ENCODE data around the gene SMLR1. TPM values are rescaled to one million over a fixed set of nuclear protein-coding genes. Genes with fewer than 3 reads are reported as not detected.

Gene SMLR1
- total and polyA plus RNA-seq, 4 donors, result 20.8 to 65.2 (median 39.6) TPM

DNA sequence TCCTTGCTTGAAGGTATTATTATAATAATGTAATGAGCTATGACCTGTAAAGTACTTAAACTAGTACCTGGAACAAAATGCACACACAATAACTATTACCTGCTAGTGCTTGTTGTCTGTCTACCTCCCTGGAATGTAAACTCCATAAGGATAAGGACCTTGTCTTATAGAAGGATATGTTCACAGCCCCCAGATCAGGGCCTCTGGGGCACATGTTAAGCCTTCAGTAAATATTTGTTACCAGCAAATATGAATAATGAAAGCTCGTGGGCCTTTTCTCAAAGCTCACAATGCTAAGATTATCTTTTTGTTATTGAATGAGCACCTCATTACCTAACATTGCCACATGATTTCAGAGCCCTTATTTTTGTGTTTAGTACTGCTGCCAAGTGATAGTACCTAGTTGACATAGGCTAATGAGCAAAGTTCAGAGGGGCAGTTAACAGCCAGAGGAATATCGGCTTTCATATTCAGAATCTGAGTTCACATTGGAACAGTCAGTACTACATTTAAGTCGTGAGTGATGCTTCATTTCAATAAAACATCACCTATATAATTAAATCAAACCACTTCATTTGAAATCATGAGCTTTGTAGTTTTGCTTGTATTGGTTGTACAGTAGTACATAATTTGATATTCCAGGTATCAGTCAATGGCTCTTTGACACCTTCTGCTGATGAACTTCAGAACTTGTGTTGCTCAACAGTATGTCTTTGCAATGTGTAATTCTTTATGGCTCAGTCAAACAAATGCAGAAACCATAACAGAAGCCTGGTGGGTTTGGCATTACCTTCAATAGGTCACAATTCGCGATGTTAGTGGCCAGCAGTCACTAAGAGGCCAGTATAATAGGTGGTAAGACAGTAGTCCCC is 11.8 kb upstream of the SMLR1 start:
- no peaks in the 10 kb centered on the region for H3K36me3 ChIP-seq (ENCODE audit: control insufficient read depth in 4 of 4, insufficient read depth in 3 of 4, low read depth in 1 of 4, low read length in 3 of 4)
- WGBS, result 37% methylated on average over 5 of the region's 5 CpGs
- no peaks in the 10 kb centered on the region for H3K27me3 ChIP-seq (ENCODE audit: control insufficient read depth in 4 of 4, insufficient read depth in 4 of 4, low read length in 3 of 4)
- peak; percentile 68 for TF ChIP-seq HNF4G (IDR thresholded peaks at IDR 0.05)
- TF ChIP-seq GABPA (IDR thresholded peaks at IDR 0.05 in 1 of 2, conservative IDR thresholded peaks at IDR 0.05 in 1 of 2), result no peak
- no peak for TF ChIP-seq EGR1 (IDR thresholded peaks at IDR 0.05; ENCODE audit: low read depth in 2 of 2)
- peak; percentile 87 for TF ChIP-seq SP1 (IDR thresholded peaks at IDR 0.05)
- TF ChIP-seq, protein P1, sequence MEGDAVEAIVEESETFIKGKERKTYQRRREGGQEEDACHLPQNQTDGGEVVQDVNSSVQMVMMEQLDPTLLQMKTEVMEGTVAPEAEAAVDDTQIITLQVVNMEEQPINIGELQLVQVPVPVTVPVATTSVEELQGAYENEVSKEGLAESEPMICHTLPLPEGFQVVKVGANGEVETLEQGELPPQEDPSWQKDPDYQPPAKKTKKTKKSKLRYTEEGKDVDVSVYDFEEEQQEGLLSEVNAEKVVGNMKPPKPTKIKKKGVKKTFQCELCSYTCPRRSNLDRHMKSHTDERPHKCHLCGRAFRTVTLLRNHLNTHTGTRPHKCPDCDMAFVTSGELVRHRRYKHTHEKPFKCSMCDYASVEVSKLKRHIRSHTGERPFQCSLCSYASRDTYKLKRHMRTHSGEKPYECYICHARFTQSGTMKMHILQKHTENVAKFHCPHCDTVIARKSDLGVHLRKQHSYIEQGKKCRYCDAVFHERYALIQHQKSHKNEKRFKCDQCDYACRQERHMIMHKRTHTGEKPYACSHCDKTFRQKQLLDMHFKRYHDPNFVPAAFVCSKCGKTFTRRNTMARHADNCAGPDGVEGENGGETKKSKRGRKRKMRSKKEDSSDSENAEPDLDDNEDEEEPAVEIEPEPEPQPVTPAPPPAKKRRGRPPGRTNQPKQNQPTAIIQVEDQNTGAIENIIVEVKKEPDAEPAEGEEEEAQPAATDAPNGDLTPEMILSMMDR (IDR thresholded peaks at IDR 0.05; ENCODE audit: low read depth, low read length, missing input control), result no peak
- no peak for TF ChIP-seq NR2F2 (IDR thresholded peaks at IDR 0.05)
- TF ChIP-seq RXRA (IDR thresholded peaks at IDR 0.05), result peak; percentile 66 to 76
- TF ChIP-seq, protein P2, sequence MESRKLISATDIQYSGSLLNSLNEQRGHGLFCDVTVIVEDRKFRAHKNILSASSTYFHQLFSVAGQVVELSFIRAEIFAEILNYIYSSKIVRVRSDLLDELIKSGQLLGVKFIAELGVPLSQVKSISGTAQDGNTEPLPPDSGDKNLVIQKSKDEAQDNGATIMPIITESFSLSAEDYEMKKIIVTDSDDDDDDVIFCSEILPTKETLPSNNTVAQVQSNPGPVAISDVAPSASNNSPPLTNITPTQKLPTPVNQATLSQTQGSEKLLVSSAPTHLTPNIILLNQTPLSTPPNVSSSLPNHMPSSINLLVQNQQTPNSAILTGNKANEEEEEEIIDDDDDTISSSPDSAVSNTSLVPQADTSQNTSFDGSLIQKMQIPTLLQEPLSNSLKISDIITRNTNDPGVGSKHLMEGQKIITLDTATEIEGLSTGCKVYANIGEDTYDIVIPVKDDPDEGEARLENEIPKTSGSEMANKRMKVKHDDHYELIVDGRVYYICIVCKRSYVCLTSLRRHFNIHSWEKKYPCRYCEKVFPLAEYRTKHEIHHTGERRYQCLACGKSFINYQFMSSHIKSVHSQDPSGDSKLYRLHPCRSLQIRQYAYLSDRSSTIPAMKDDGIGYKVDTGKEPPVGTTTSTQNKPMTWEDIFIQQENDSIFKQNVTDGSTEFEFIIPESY (IDR thresholded peaks at IDR 0.05), result peak; percentile 75
- peak; percentile 38 to 44 for TF ChIP-seq JUND (IDR thresholded peaks at IDR 0.05)
- TF ChIP-seq, protein P3, sequence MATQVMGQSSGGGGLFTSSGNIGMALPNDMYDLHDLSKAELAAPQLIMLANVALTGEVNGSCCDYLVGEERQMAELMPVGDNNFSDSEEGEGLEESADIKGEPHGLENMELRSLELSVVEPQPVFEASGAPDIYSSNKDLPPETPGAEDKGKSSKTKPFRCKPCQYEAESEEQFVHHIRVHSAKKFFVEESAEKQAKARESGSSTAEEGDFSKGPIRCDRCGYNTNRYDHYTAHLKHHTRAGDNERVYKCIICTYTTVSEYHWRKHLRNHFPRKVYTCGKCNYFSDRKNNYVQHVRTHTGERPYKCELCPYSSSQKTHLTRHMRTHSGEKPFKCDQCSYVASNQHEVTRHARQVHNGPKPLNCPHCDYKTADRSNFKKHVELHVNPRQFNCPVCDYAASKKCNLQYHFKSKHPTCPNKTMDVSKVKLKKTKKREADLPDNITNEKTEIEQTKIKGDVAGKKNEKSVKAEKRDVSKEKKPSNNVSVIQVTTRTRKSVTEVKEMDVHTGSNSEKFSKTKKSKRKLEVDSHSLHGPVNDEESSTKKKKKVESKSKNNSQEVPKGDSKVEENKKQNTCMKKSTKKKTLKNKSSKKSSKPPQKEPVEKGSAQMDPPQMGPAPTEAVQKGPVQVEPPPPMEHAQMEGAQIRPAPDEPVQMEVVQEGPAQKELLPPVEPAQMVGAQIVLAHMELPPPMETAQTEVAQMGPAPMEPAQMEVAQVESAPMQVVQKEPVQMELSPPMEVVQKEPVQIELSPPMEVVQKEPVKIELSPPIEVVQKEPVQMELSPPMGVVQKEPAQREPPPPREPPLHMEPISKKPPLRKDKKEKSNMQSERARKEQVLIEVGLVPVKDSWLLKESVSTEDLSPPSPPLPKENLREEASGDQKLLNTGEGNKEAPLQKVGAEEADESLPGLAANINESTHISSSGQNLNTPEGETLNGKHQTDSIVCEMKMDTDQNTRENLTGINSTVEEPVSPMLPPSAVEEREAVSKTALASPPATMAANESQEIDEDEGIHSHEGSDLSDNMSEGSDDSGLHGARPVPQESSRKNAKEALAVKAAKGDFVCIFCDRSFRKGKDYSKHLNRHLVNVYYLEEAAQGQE (IDR thresholded peaks at IDR 0.05), result peak; percentile 48
- TF ChIP-seq TAF1 (conservative IDR thresholded peaks at IDR 0.05), result no peak
- TF ChIP-seq, protein P4, sequence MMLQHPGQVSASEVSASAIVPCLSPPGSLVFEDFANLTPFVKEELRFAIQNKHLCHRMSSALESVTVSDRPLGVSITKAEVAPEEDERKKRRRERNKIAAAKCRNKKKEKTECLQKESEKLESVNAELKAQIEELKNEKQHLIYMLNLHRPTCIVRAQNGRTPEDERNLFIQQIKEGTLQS (IDR thresholded peaks at IDR 0.05), result no peak
- peak; percentile 97 for TF ChIP-seq FOXA2 (IDR thresholded peaks at IDR 0.05)
- TF ChIP-seq YY1 (IDR thresholded peaks at IDR 0.05), result peak; percentile 57
- peak; percentile 91 for TF ChIP-seq FOXA1 (IDR thresholded peaks at IDR 0.05)
- TF ChIP-seq MAX (IDR thresholded peaks at IDR 0.05), result peak; percentile 61
- peak; percentile 92 to 94 for TF ChIP-seq HNF4A (conservative IDR thresholded peaks at IDR 0.05)
- peak; percentile 35 to 40 for TF ChIP-seq RAD21 (IDR thresholded peaks at IDR 0.05)
- peak overlapping the region; percentile 40 to 59 for H3K27ac ChIP-seq (ENCODE audit: low read depth in 1 of 2, low read length in 2 of 2)
- no peaks in the 10 kb centered on the region for H3K9me3 ChIP-seq (ENCODE audit: control insufficient read depth in 4 of 4, low read length in 3 of 4)
- peaks cover 0 to 19% (median 9%) of the 10 kb centered on the region in 4 donors for H3K4me1 ChIP-seq (ENCODE audit: control insufficient read depth in 4 of 4, insufficient read depth in 4 of 4, low read length in 3 of 4)
- no peak overlapping the region for H3K9ac ChIP-seq (ENCODE audit: low read depth in 1 of 2, low read length in 2 of 2)
- no peak overlapping the region for H3K4me3 ChIP-seq (ENCODE audit: low read depth in 1 of 3, low read length in 3 of 3)
- no peak for DNase-seq (ENCODE audit: low spot score)

Data from liver (tissue), 9 donors.